ENCODE data around the gene NDUFS7.

DNA sequence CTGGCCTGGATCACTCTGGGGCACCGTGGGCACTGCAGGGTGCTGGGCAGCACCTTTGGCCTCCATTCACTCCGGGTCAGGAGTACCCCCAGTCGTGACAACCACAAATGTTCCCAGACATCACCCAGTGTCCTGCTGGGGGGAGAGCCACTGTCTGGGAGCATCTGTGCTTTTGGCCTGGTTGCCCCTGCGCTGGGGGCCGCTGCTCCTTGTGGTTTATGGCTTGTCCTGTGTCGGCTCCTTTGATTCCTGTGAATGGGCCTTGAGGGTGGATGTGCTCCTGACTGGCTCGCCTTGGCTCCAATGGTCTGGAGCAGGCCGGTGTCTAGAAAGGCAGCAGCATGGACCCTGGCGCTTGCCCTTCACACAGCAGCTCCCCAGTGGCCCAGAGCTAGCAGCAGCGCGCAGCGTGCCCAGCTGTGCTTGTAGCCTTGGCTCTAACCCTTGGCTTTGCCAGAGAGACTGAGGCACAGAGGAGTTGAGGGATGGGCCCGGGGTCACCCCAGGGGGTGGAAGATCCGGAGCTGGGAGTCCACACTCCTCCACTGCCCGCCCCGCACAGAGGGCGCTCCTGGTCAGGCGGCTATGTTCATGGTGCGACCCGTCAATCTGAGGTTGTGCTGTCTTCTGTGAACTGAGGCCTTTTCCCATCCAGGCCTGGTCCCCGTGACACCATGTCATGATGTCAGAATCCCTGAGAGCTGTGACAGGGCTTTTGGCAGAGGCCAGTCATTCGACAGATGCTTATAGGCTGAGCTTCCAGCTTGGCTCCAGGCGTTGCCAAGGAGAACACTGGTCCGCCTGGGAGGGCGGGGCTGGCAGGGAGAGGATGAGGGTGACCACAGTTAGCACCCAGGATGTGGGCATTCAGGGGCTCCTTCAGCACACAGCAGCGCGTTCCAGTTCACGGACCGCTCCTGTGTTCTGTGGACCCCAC, 27.8 kb downstream of the NDUFS7 start:
- TF ChIP-seq POLR2A (IDR thresholded peaks at IDR 0.05; ENCODE audit: low read depth, low read length): no peak
- no peak; the same call in 1 of the 2 replicates for TF ChIP-seq POLR2AphosphoS5 (IDR thresholded peaks at IDR 0.05; ENCODE audit: low read depth, low read length)
- no peak for TF ChIP-seq TAF1 (IDR thresholded peaks at IDR 0.05; ENCODE audit: borderline replicate concordance, low read depth, low read length)
